ENCODE data around the gene SAP25. TPM values are rescaled to one million over a fixed set of nuclear protein-coding genes. Genes with fewer than 3 reads are reported as not detected.
"Not testable (repeated sequence)": the region's sequence is repeated elsewhere in the genome, so short reads cannot be mapped to it uniquely, and the experiment has no call there.

Gene SAP25
- total RNA-seq, 1 donor from 2014 or later, result not detected

DNA sequence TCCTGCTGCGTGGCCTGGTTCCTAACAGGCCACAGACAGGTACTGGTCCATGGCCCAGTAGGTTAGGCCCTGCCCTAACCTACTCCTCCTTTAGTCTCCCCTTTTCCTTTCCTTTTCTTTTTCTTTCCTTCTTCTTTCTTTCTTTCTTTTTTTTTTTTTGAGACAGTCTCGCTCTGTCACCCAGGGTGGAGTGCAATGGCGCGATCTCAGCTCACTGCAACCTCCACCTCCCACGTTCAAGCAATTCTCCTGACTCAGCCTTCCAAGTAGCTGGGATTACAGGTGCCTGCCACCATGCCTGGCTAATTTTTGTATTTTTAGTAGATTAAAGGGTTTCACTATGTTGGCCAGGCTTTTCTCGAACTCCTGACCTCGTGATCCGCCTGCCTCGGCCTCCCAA lies 37.7 kb downstream of the SAP25 start:
- DNase-seq (ENCODE audit: low spot score), result not testable (repeated sequence)

DNA sequence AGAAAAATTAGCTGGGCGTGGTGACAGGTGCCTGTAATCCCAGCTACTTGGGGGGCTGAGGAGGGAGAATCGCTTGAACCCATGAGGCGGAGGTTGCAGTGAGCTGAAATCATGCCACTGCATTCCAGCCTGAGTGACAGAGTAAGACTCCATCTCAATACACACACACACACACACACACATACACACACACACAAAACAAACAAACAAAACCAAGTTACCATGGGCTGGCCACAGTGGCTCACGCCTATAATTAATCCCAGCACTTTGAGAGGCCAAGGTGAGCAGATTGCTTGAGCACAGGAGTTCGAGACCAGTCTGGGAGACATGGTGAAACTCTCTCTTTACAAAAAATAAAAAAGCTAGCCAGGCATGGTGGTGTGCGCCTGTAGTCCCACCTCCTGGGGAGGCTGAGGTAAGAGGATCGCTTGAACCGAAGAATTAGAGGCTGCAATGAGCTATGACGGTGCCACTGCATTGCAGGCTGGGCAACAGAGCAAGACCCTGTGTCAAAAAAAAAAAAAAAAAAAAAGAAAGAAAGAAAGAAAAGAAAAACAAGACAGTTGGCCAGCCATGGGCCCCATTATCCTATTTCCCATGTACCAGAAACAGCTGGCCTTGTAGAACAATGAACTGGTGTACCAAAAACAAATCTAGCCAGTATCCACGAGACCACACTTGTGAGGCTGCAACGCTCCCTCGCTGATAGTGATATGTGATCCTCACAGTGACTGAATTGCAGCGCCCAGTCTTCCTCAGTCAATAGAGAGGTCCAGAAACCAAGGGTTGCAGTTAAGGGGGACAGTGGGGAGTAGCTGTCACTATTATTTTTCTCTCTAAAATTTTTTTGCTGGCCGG lies 41.3 kb downstream of the SAP25 start:
- DNase-seq (ENCODE audit: low spot score), result no peak

DNA sequence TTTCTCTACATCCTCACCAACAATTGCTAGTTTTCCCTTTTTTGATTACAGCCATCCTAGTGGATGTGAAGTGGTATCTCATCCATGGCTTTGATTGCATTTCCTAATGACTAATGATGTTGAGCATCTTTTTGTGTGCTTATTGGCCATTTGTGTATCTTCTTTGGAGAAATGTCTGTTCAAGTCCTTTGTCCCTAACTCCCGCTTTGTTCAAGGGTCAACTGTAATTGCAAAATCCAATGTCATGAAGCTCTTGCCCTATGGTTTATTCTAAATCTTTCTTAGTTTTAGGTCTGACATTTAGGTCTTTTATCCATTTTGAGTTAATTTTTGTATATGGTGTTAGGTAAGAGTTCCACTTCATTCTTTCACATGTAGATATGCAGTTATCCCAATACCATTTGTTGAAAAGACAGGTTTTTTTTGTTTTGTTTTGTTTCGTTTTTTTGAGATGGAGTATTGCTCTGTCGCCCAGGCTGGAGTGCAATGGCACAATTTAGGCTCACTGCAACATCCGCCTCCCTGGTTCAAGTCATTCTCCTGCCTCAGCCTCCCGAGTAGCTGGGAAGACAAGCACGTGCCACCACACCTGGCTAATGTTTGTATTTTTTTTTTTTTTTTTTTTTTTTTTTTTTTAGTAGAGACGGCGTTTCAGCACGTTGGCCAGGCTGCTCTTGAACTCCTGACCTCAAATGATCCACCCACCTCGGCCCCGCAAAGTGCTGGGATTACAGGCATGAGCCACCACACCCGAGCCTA lies 45.4 kb downstream of the SAP25 start:
- not testable (repeated sequence) for DNase-seq (ENCODE audit: low spot score)

DNA sequence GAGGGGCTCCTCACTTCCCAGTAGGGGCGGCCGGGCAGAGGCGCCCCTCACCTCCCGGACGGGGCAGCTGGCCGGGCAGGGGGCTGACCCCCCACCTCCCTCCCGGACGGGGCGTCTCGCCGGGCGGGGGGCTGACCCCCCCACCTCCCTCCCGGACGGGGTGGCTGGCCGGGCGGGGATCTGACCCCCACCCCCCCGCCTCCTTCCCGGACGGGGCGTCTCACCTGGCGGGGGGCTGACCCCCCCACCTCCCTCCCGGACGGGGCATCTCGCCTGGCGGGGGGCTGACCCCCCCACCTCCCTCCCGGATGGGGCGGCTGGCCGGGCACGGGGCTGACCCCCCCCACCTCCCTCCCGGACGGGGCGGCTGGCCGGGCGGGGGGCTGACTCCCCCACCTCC lies 50.5 kb downstream of the SAP25 start:
- DNase-seq (ENCODE audit: low spot score), result not testable (repeated sequence)

Other genes with a start within 250 kb of the SAP25 start
- gene PILRB, start 215.8 kb downstream of the SAP25 start, total RNA-seq (ENCODE audit: insufficient read depth, low replicate concordance), result 21.9 TPM
- gene PILRA, start 200.4 kb downstream of the SAP25 start, total RNA-seq (ENCODE audit: insufficient read depth, low replicate concordance), result not detected
- gene ZCWPW1, start 145.2 kb downstream of the SAP25 start, total RNA-seq (ENCODE audit: insufficient read depth, low replicate concordance), result 11.8 TPM
- 20.9 TPM for gene MEPCE, start 144.1 kb downstream of the SAP25 start, total RNA-seq (ENCODE audit: insufficient read depth, low replicate concordance)
- 0.96 TPM for gene PPP1R35, start 137.4 kb downstream of the SAP25 start, total RNA-seq (ENCODE audit: insufficient read depth, low replicate concordance)
- not detected for gene SPACDR, start 109.6 kb downstream of the SAP25 start, total RNA-seq (ENCODE audit: insufficient read depth, low replicate concordance)
- gene TSC22D4, start 94.7 kb downstream of the SAP25 start, total RNA-seq (ENCODE audit: insufficient read depth, low replicate concordance), result 18.1 TPM
- gene NYAP1, start 90.0 kb downstream of the SAP25 start, total RNA-seq (ENCODE audit: insufficient read depth, low replicate concordance), result 3.6 TPM
- gene AGFG2, start 34.7 kb downstream of the SAP25 start, total RNA-seq (ENCODE audit: insufficient read depth, low replicate concordance), result 6.3 TPM
- gene LRCH4, start 12.2 kb upstream of the SAP25 start, total RNA-seq (ENCODE audit: insufficient read depth, low replicate concordance), result 30.6 TPM
- not detected for gene FBXO24, start 12.4 kb upstream of the SAP25 start, total RNA-seq (ENCODE audit: insufficient read depth, low replicate concordance)
- gene PCOLCE, start 28.5 kb upstream of the SAP25 start, total RNA-seq (ENCODE audit: insufficient read depth, low replicate concordance), result 101 TPM
- gene MOSPD3, start 38.6 kb upstream of the SAP25 start, total RNA-seq (ENCODE audit: insufficient read depth, low replicate concordance), result 7.2 TPM
- 2.4 TPM for gene TFR2, start 67.7 kb upstream of the SAP25 start, total RNA-seq (ENCODE audit: insufficient read depth, low replicate concordance)
- gene ACTL6B, start 82.5 kb upstream of the SAP25 start, total RNA-seq (ENCODE audit: insufficient read depth, low replicate concordance), result not detected
- gene GNB2, start 99.8 kb upstream of the SAP25 start, total RNA-seq (ENCODE audit: insufficient read depth, low replicate concordance), result 60.9 TPM
- 14.9 TPM for gene GIGYF1, start 120.3 kb upstream of the SAP25 start, total RNA-seq (ENCODE audit: insufficient read depth, low replicate concordance)
- 20.7 TPM for gene POP7, start 132.2 kb upstream of the SAP25 start, total RNA-seq (ENCODE audit: insufficient read depth, low replicate concordance)
- not detected for gene EPO, start 146.6 kb upstream of the SAP25 start, total RNA-seq (ENCODE audit: insufficient read depth, low replicate concordance)
- gene ZAN, start 159.7 kb upstream of the SAP25 start, total RNA-seq (ENCODE audit: insufficient read depth, low replicate concordance), result not detected

Data from umbilical cord (tissue), 2 donors.